HG03520 (cell line): ENCODE measurements around the gene FAM174C.

ENCODE experiments used
- ATAC-seq: cut with Tn5 transposase; IDR thresholded peaks from one replicate; pipeline ENCODE4 v1.9.1; 2021; ENCODE audit warnings: mild to moderate bottlenecking, moderate library complexity; ENCODE audit not compliant: unreplicated experiment

Gene FAM174C

DNA sequence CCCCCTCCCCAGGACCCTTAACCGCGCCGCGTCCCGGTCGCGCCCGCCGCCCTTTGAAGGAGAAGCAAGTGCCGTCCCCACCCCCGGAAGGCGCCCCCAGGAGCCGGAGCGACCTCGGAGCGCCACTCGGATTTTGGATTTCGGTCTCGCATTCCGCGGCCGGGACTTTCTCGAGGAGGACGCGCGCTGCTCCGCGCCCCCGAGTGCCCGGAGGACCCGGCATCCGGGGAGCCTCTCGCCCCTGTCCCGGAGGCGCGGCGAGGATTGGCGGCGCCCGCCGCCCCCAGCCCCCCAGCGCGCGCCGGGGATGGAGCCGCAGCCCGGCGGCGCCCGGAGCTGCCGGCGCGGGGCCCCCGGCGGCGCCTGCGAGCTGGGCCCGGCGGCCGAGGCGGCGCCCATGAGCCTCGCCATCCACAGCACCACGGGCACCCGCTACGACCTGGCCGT is 25.3 kb upstream of the FAM174C start:
- ATAC-seq = no peak

GRCh38 chr19:1250437-1251260 is 24.7 kb upstream of the FAM174C start:
- no peak for ATAC-seq

- no peak for ATAC-seq
Observed at GRCh38 chr19:1251330-1252220, 23.8 kb upstream of the FAM174C start.

DNA sequence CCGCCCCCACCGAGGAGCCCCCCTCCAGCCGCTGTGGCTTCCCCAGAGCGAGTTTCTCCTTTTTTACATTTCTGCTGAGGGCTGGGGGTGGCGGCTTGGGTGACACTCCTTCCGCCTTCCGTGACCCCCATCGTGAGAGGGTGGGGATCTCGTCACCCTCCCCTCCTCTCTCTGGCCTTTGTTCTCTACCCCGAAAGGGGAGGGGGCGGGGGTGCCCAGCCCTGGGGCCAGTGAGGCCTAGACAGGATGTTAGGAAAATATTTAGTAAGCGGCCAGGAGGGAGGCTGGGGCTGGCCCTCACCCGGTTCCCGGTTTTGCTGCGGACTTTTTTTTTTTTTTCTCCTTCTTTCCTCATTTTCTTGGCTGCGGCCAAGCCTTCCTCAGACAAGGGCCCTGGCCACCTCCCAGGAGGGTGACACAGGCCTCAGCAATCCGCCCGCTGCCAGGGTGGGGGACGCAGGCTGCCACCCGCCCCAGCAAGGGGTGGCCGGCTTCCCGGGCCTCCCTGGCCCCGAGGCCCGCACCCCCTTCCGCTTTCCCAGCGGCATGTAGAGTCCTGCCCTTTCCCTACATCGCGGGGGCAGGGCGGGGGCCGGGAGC is 23.0 kb upstream of the FAM174C start:
- no peak for ATAC-seq

DNA sequence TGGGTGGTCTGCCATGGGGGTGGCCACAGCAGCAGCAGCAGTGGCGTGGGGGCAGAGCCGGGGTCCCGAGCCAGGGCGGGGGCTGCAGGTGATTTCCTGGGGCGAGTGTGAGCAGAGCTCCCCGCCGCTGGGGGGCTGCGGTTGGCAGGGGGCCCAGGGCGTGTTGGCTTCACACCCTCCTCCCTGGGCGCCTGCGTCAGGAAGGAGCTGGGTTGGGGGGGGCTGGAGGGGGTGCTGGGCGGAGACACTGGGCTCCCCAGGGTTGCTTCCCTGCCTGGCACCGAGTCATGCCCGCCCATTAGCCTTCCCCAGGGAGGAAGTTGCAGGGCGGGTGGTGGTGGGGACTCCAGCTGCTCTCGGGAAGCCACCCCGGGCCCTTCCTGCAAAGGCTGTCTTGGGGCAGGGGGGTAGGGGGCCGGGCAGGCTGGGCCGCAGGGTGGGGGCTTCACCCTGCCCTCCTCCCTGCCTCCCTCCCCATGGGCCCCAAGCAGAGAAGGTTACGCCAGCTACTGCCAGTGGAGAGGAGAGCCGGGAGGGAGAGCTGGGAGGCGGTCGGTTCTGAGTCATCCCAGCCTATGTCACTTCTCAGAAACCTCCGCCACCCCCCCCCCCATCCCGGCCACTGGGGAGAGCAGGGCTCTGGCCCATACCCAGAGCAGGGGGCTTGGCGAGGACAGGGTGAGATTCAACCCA is 22.4 kb upstream of the FAM174C start:
- no peak for ATAC-seq

- no peak for ATAC-seq
Observed at GRCh38 chr19:1253514-1254080, 21.7 kb upstream of the FAM174C start.

GRCh38 chr19:1254081-1254527 is 21.2 kb upstream of the FAM174C start:
- ATAC-seq = no peak

GRCh38 chr19:1254530-1255185 is 20.7 kb upstream of the FAM174C start:
- no peak for ATAC-seq

DNA sequence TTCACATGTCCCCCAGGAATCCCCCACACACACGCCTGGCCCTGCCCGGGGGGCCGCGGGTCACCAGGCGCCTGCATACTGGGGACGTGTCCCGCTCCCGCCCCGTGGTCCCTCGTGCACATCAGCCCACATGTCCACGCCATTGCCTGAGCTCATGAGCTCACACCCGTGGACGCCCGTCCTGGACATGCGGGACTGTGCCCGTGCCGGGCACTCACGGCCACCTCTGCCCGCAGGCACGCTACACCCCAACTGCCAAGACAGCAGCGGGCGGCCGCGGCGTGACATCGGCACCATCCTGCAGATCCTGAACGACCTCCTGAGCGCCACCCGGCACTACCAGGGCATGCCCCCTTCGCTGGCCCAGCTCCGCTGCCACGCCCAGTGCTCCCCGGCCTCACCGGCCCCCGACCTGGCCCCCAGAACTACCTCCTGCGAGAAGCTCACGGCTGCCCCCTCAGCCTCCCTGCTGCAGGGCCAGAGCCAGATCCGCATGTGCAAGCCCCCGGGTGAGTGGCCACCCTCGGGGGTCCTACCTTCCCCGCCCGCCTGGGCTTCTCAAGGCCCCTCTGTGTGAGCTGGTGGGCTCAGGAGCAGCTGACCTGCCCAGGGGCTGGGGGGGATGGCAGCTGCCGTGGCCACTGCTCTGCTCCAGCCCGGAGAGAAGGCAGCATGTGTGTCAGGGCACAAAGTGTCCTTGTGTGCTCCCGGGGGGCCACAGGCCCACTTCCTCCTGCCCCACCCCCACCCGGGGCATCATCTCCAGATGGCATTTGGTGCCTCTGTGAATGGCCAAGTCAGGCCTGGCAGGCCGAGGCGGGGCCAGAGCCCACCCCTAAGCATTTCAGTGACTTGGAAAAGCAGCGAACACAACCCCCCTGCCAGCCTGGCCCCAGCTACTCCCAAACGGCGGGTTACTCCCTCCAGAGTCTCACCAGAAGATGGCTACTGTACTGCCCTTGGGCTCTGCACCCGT is 19.9 kb upstream of the FAM174C start:
- no peak for ATAC-seq

GRCh38 chr19:1256646-1257474 is 18.5 kb upstream of the FAM174C start:
- ATAC-seq = no peak

GRCh38 chr19:1257475-1258162 is 17.7 kb upstream of the FAM174C start:
- ATAC-seq = no peak

DNA sequence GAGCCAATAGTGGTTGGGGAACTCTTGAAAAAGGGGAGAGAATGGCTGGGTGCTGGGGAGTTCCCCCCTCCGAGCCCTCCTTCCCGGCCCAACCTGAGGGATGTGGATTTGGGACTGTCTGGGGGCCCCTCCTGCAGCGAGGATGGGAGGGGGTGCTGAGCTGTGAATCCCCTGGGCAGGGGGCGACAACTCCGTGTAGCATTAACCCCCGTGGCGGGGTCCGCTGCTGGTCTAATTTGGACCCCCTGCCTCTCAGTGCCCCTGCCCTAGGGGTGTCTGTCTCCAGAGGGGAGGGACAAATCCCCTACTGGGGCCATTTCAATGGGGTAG is 17.2 kb upstream of the FAM174C start:
- no peak for ATAC-seq

DNA sequence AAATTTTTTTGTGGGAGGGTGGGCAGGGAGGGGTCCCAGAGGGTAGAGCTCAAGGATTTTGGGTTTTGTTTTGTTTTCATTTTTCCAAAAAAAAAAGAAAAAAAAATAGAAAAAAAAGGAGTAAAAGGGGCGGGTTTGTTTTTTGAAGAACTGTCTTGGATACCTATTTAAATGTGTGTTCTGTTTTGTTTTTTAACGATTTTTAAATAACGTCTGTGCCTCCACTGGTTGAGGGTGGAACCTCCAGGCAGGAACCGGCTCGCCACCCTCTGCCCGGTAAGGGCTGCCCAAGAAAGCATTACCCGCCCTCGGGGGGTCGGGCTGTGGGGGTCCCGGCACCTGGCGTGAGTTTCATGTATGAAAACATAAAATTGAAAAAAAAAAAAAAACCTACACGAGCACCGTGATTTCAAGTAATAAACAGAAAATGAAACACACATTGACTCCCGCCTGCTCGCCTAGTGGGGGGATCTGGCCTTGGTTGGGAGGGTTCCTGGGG is 16.6 kb upstream of the FAM174C start:
- no peak for ATAC-seq

- ATAC-seq = peak; percentile 16
Observed at GRCh38 chr19:1259206-1259875, 16.0 kb upstream of the FAM174C start.

GRCh38 chr19:1259876-1260748 is 15.2 kb upstream of the FAM174C start:
- peak; percentile 2 for ATAC-seq
